B cell (primary cell): ENCODE data around the gene PDGFC. TPM values are rescaled to one million over a fixed set of nuclear protein-coding genes. Genes with fewer than 3 reads are reported as not detected.

Experiments used
- ATAC-seq: fragments of 200-7000 bp; cut with Tn5 transposase; one replicate; pipeline ENCODE4 v1.10.0; 2021; ENCODE audit warnings: low read depth, mild to moderate bottlenecking, moderate number of reproducible peaks, moderate library complexity
- CTCF ChIA-PET: fragments of 350-600 bp; sonication (Branson Sonifier 250); formaldehyde crosslinking; loops from one replicate; lab custom pipeline; 2021; ENCODE audit warnings: antibody characterized with exemption, inconsistent platforms; lab: Charles Lee
- POLR2A ChIA-PET: fragments of 350-600 bp; sonication (Branson Sonifier 250); formaldehyde crosslinking; loops from one replicate; lab custom pipeline; 2021; ENCODE audit warnings: antibody characterized with exemption; lab: Charles Lee
- DNase-seq: peaks from one replicate; pipeline ENCODE4 v3.0.0; 2013
- H2AFZ ChIP-seq: 2 replicates; pipeline ENCODE4 v1.6.1; 2012; ENCODE audit warnings: mild to moderate bottlenecking, low read depth, low read length; ENCODE audit not compliant: insufficient read depth, poor library complexity, severe bottlenecking
- H3K27ac ChIP-seq, 2 donors: 1 replicate in 1 of 2; 2 replicates in 1 of 2; pipeline ENCODE4 v1.5.1; 2012 to 2013; ENCODE audit warnings: low read length in 2 of 2, mild to moderate bottlenecking in 2 of 2, moderate library complexity in 1 of 2
- H3K27me3 ChIP-seq, 4 experiments: fragments of 200-600 bp in 1 of 4; sonication (generic) in 1 of 4; replicated peaks in 1 of 4; 1 replicate in 2 of 4; 2 replicates in 2 of 4; pipeline versions ENCODE4 v1.6.1 to v1.7.0; 2013 to 2016; ENCODE audit warnings: low read length in 3 of 4, mild to moderate bottlenecking in 2 of 4, mixed read lengths in 1 of 4, moderate library complexity in 1 of 4; ENCODE audit not compliant: insufficient read depth in 4 of 4, control insufficient read depth in 3 of 4; ENCODE audit errors: control extremely low read depth in 1 of 4
- H3K36me3 ChIP-seq, 2 experiments: replicated peaks in 1 of 2; 1 replicate in 1 of 2; 2 replicates in 1 of 2; pipeline versions ENCODE4 v1.6.1 to v1.7.1; 2013; ENCODE audit warnings: low read length in 1 of 2; ENCODE audit not compliant: insufficient read depth in 2 of 2, control insufficient read depth in 1 of 2; ENCODE audit errors: control extremely low read depth in 1 of 2, extremely low read depth in 1 of 2
- H3K4me1 ChIP-seq, 2 donors: fragments of 200-600 bp in 1 of 2; sonication (generic) in 1 of 2; 1 replicate in 1 of 2; 2 replicates in 1 of 2; pipeline versions ENCODE4 v1.5.1 to v1.6.1; 2013 to 2017; ENCODE audit warnings: low read length in 2 of 2; ENCODE audit not compliant: control insufficient read depth in 2 of 2, insufficient read depth in 2 of 2
- H3K4me2 ChIP-seq: replicated peaks from 2 replicates; pipeline ENCODE3; 2012; ENCODE audit warnings: mild to moderate bottlenecking, low read depth, low read length; ENCODE audit not compliant: poor library complexity, severe bottlenecking
- H3K4me3 ChIP-seq, 5 experiments: fragments of 200-600 bp in 1 of 5; sonication (generic) in 1 of 5; 1 replicate in 3 of 5; 2 replicates in 2 of 5; pipeline versions ENCODE4 v1.5.1 to v1.7.0; 2011 to 2016; ENCODE audit warnings: low read length in 4 of 5, mild to moderate bottlenecking in 4 of 5, low read depth in 2 of 5, control low read depth in 1 of 5, moderate library complexity in 1 of 5; ENCODE audit not compliant: insufficient read depth in 1 of 5; ENCODE audit errors: control extremely low read depth in 1 of 5, extremely low read depth in 1 of 5
- H3K79me2 ChIP-seq: fragments of 200-600 bp; sonication (generic); one replicate; pipeline ENCODE4 v1.6.0; 2016; ENCODE audit warnings: low read length; ENCODE audit not compliant: control insufficient read depth, insufficient read depth
- H3K9ac ChIP-seq: fragments of 200-600 bp; sonication (generic); 2 replicates; pipeline ENCODE4 v1.6.1; 2017; ENCODE audit warnings: mild to moderate bottlenecking, low read length, moderate library complexity
- H3K9me3 ChIP-seq, 3 donors: one replicate each; pipeline versions ENCODE4 v1.6.1 to v1.7.1; 2013; ENCODE audit warnings: low read length in 2 of 3; ENCODE audit not compliant: control insufficient read depth in 2 of 3, insufficient read depth in 1 of 3; ENCODE audit errors: control extremely low read depth in 1 of 3
- H4K20me1 ChIP-seq: 2 replicates; pipeline ENCODE4 v1.6.0; 2012; ENCODE audit warnings: mild to moderate bottlenecking, low read length; ENCODE audit not compliant: insufficient read depth, control insufficient read depth, poor library complexity, severe bottlenecking
- H3K27ac Mint-ChIP-seq: one replicate; pipeline ENCODE4 v1.8.0; 2021; ENCODE audit warnings: mixed read lengths
- H3K27me3 Mint-ChIP-seq: one replicate; pipeline ENCODE4 v1.8.0; 2021; ENCODE audit warnings: mixed read lengths
- H3K4me1 Mint-ChIP-seq: one replicate; pipeline ENCODE4 v1.8.0; 2021; ENCODE audit warnings: mixed read lengths
- H3K4me3 Mint-ChIP-seq: one replicate; pipeline ENCODE4 v1.8.0; 2021; ENCODE audit warnings: mixed read lengths
- H3K9me3 Mint-ChIP-seq: one replicate; pipeline ENCODE4 v1.8.0; 2022; ENCODE audit warnings: mixed read lengths; ENCODE audit not compliant: insufficient read depth
- EZH2 ChIP-seq: IDR thresholded peaks from 2 replicates; pipeline ENCODE4 v1.6.1; 2012; ENCODE audit warnings: borderline replicate concordance, low read depth, mild to moderate bottlenecking, moderate library complexity, low read length; ENCODE audit not compliant: insufficient read depth, poor library complexity, severe bottlenecking
- WGBS: methylation state at CpG from one replicate; pipeline ENCODE4 v1.1.5; 2013; ENCODE audit warnings: missing lambda C conversion rate; ENCODE audit not compliant: insufficient coverage; 5-methylcytosine and 5-hydroxymethylcytosine counted together
- intact Hi-C: fragments of 100-400 bp; cut with micrococcal nuclease; formaldehyde crosslinking; loops from one replicate; pipeline ENCODE4 v1.10.0; 2022
- polyA plus RNA-seq: library from polyadenylated mRNA; depleted of rRNA; stranded (reverse); fragments of >200 nt; gene quantifications from 2 replicates; pipeline ENCODE4 v1.2.3, GENCODE V29; 2012
- total RNA-seq, 2 donors: library from RNA; stranded (reverse); fragments of 120-200 nt in 1 of 2; gene quantifications; 1 replicate in 1 of 2; 2 replicates in 1 of 2; pipeline versions ENCODE4 v1.2.3 to v1.2.4, GENCODE V29; 2013 to 2022
- TF ChIP-seq, protein P1 (sequence below): fragments of 200-600 bp; IDR thresholded peaks from one replicate; pipeline ENCODE4 v1.8.0; 2022; ENCODE audit warnings: antibody characterized with exemption, mild to moderate bottlenecking

Gene PDGFC
- total and polyA plus RNA-seq, 2 donors (not counting 1 experiment from before 2014, with no cell fraction given), result 0.10 TPM; not detected in 1

DNA sequence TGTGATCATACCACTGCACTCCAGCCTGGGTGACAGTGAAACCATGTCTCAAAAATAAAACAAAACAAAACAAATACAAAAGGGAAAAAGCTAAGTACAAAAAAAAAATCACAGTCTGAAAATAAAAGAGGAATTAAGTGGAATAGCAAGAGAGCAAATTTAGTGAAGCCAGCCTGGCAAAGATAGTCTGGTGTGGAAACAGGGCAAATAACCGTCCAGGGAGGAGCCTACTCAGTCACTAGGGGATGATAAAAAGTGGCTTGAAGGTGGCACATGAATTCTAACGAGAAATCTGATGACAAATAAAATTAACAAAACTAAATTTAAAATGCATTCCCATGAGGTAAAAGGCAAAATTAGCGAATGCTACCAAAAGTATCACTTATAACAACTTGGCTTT lies 8.2 kb downstream of the PDGFC start:
- Mint-ChIP-seq H3K4me1 (no peaks in the 10 kb centered on the region), H3K27ac (no peak overlapping the region), H3K4me3 (no peak overlapping the region), H3K27me3 (peaks cover 3% of the 10 kb centered on the region), H3K9me3 (peaks cover 2% of the 10 kb centered on the region)
- POLR2A ChIA-PET, result no interaction called here
- Histone ChIP-seq H3K27ac (no peak overlapping the region), H3K4me1 (no peaks in the 10 kb centered on the region), H3K4me2 (no peak overlapping the region), H3K36me3 (no peaks in the 10 kb centered on the region), H2AFZ (no peak overlapping the region), H3K27me3 (no peaks in the 10 kb centered on the region), H4K20me1 (no peaks in the 10 kb centered on the region), H3K79me2 (no peaks in the 10 kb centered on the region), H3K4me3 (no peak overlapping the region), H3K9ac (no peak overlapping the region), H3K9me3 (no peaks in the 10 kb centered on the region)
- ATAC-seq (no peak), DNase-seq (no peak)
- 80% methylated on average over 1 of the region's 3 CpGs for WGBS
- TF ChIP-seq, protein P1, sequence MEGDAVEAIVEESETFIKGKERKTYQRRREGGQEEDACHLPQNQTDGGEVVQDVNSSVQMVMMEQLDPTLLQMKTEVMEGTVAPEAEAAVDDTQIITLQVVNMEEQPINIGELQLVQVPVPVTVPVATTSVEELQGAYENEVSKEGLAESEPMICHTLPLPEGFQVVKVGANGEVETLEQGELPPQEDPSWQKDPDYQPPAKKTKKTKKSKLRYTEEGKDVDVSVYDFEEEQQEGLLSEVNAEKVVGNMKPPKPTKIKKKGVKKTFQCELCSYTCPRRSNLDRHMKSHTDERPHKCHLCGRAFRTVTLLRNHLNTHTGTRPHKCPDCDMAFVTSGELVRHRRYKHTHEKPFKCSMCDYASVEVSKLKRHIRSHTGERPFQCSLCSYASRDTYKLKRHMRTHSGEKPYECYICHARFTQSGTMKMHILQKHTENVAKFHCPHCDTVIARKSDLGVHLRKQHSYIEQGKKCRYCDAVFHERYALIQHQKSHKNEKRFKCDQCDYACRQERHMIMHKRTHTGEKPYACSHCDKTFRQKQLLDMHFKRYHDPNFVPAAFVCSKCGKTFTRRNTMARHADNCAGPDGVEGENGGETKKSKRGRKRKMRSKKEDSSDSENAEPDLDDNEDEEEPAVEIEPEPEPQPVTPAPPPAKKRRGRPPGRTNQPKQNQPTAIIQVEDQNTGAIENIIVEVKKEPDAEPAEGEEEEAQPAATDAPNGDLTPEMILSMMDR, result no peak
- no peak for TF ChIP-seq EZH2
- intact Hi-C loops, result no loop called here
- CTCF ChIA-PET, result interaction anchor here (0.7 kb wide), 1 partner anchor 17 kb away, joined by 3 read pairs; no protein-coding TSS in a partner anchor

DNA sequence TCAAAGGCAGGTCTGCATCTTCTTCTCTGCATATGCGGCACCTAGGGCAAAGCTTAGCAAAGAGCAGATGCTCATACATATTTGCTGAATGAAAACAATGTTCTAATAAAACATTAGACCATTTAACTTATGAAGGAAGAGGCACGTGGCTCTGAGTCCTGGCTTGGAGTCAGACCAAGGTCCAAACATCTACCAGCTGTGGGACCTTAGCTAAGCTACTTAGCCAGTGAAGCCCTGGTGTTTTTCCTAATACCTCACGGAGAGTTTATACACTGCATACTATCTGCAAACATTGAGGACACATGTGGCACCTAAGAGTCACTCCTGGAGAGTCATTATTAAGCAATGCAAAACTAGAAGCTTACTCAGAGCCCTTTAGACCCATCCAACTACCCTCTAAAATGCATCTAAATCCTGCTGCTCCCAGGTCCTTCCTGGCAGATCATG lies 9.0 kb downstream of the PDGFC start:
- H3K27ac Mint-ChIP-seq, result no peak overlapping the region
- DNase-seq (no peak), ATAC-seq (no peak)
- H4K20me1 ChIP-seq, result no peaks in the 10 kb centered on the region
- H3K36me3 ChIP-seq, result no peaks in the 10 kb centered on the region
- intact Hi-C loops, result no loop called here
- no peak overlapping the region for H3K4me3 ChIP-seq
- ChIA-PET CTCF (no interaction called here), POLR2A (no interaction called here)
- H3K4me3 Mint-ChIP-seq, result no peak overlapping the region
- H3K9me3 Mint-ChIP-seq, result no peaks in the 10 kb centered on the region
- no peak overlapping the region for H3K9ac ChIP-seq
- no peak for TF ChIP-seq EZH2
- TF ChIP-seq, protein P1, result no peak
- no peak overlapping the region for H2AFZ ChIP-seq
- H3K9me3 ChIP-seq, result no peaks in the 10 kb centered on the region
- no peaks in the 10 kb centered on the region for H3K27me3 ChIP-seq
- WGBS, result 90% methylated on average over 2 of the region's 3 CpGs
- H3K27me3 Mint-ChIP-seq, result no peaks in the 10 kb centered on the region
- H3K4me1 ChIP-seq, result no peaks in the 10 kb centered on the region
- H3K4me1 Mint-ChIP-seq, result no peaks in the 10 kb centered on the region
- H3K4me2 ChIP-seq, result no peak overlapping the region
- H3K79me2 ChIP-seq, result no peaks in the 10 kb centered on the region
- H3K27ac ChIP-seq, result no peak overlapping the region
